ENCODE data around the gene TMEM135.

DNA sequence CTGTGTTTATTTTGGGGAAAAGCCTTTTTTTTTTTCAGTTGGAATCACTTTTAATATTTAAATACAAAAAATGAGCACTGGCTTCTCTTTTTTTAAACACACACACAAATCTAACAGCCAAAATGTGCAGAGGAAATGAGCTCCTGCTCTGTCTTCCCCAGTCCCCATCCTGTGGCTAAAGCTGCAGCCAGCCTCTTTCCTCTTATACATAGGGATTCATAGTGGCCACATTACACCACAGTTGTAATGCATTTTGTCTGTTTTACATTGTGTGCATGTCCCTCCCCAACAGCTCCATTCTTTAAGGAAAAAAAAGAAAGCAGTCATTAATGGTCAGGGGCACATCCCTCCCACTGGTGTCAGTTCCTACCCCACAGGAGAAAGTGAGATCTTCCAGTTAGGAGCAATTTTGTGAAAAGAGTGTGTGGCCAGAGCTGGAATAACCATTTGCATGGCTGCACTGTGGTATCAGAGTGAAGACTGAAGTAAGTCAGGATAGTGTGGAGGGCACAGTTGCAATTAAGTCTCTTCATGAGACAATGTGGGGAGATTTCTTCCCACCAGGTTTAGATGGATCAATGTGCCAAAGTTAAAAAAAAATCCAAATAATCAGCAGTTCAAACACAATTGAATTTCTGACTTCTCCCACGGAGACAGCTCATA lies 220.6 kb downstream of the TMEM135 start:
- TF ChIP-seq CTCF (IDR thresholded peaks at IDR 0.05), result no peak
- no peak for TF ChIP-seq POLR2A (IDR thresholded peaks at IDR 0.05)

Measured in thyroid gland (tissue), 4 donors.